GM12865 (cell line): Measurements from ENCODE around the gene NPTXR.

ENCODE experiments used
- DNase-seq: peaks from one replicate; pipeline ENCODE4 v3.0.0; 2010; ENCODE audit warnings: low read depth
- H3K4me3 ChIP-seq: 2 replicates; pipeline ENCODE4 v1.5.1; 2011; ENCODE audit warnings: mild to moderate bottlenecking, low read depth, low read length, control low read depth
- TF ChIP-seq, protein P1 (sequence below): IDR thresholded peaks from 2 replicates; pipeline ENCODE4 v1.5.1; 2011; ENCODE audit warnings: low read length, control low read depth, low read depth, inconsistent platforms; ENCODE audit not compliant: insufficient read depth; ENCODE audit errors: missing control alignments

The NPTXR gene

GRCh38 chr22:38872831-38873248, 29.0 kb upstream of the NPTXR start:
- TF ChIP-seq, protein P1, sequence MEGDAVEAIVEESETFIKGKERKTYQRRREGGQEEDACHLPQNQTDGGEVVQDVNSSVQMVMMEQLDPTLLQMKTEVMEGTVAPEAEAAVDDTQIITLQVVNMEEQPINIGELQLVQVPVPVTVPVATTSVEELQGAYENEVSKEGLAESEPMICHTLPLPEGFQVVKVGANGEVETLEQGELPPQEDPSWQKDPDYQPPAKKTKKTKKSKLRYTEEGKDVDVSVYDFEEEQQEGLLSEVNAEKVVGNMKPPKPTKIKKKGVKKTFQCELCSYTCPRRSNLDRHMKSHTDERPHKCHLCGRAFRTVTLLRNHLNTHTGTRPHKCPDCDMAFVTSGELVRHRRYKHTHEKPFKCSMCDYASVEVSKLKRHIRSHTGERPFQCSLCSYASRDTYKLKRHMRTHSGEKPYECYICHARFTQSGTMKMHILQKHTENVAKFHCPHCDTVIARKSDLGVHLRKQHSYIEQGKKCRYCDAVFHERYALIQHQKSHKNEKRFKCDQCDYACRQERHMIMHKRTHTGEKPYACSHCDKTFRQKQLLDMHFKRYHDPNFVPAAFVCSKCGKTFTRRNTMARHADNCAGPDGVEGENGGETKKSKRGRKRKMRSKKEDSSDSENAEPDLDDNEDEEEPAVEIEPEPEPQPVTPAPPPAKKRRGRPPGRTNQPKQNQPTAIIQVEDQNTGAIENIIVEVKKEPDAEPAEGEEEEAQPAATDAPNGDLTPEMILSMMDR: no peak
- no peak for DNase-seq
- H3K4me3 ChIP-seq: peak overlapping the region; percentile 90

DNA sequence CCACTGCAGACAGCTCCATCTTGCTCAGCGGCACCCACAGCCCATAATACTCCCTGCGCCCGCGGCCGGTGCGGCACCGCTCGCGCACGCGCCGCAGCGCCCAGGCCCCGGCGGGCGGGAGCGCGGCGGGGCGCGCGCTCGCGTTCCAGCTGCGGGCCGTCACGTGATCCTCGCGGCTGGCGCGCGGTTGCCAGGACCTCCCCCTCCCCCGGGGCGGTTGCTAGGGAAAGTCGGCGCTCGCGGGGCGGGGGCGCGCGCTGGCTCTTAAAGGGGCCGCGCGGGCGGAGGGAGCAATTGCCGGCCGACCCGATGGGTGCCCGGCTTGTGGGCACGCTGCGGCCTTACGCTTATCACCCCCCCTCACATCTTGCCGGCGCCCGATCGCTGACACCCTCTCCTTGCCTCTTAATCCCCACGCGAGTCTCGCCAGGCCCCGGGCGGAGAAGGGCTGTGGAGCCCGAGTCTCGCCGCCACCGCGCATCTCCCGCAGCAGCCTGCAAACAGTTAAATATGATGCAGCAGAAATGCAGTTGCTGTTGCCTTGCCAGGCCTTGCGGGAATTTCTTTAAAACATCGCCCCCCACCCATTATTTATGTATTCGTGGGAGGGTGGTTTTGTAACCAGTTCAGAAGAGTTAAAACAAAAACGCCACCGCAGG, 28.5 kb upstream of the NPTXR start, which contains the start of gene CBX6:
CBX6 (minus strand) TSS at position 45 of the 659 bp plus-strand sequence; CDS start at position 19, 26 bp downstream.
- H3K4me3 ChIP-seq: peak within 1 kb of the TSS; percentile 94
- TF ChIP-seq, protein P1: no peak
- DNase-seq: peak; percentile 97

DNA sequence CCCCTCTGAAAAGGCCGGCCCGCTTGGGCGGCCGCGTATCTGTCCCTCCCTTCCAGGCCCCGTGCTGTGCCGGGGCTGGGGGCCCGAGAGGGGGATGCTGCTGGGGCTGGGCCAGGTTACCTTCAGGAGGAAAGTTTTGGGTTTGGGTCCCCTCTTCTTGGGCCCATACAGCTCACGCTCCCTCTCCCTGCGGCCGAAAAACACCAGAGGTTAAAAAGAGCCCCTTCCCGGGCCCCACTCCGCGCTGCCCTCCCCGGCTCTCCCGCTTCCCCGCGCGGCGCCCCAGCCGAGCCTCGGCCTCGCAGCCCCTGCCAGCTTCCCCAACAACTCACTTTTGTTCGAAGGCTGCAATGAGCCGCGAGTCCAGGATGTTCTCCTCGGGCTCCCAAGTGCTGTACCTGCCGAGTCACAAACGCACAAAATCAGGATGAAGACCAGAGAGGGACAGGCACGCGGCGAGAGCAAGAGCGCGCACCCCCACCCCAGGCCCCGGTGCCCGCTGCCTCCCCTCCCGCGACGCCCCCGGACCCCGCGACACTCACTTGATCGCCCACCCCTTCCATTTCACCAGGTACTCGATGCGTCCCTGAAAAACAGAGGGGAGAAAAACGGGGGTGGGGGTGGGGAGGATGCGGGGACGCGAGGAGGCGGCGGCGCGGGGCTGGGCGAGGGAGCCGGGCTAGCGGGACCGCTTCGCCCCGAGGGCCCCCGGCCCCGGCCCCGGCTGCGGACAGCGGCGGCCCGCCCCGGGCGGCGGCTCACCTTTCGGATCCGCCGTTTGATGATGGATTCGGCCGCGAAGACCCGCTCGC, 27.7 kb upstream of the NPTXR start:
- DNase-seq: no peak
- peak overlapping the region; percentile 94 for H3K4me3 ChIP-seq
- TF ChIP-seq, protein P1: no peak

DNA sequence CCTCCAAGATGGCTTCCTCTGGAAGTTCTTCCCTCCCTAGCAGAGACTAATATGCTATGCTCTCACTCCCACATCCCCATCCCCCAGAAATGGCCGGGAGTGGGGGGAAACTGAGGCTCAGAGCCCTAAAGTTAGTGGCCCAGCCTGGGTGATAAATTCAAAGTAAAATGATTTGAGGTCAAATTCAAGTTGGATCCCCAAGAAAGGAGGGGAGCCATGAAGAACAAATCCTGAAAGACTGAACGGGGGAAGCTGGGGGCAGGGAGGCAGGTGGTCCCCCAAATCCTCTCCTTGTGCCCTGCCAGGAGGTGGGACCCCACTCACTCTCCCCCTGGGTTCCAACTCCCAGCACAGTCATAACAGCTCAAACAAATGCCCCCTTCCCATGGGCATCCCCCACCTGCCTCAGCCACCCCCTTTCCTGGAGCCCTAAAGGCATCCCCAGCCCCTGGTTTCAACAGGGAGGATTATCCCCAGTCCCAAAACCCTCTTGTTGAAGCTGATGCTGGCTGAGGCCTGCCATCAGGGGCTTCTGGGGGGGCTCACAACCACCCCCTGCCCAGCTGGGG, 27.0 kb upstream of the NPTXR start:
- TF ChIP-seq, protein P1: no peak
- DNase-seq: no peak
- H3K4me3 ChIP-seq: peak overlapping the region; percentile 94

- peak overlapping the region; percentile 94 for H3K4me3 ChIP-seq
- TF ChIP-seq, protein P1: peak; percentile 96
- DNase-seq: peak; percentile 90
Measured at GRCh38 chr22:38870312-38870741, 26.5 kb upstream of the NPTXR start.

DNA sequence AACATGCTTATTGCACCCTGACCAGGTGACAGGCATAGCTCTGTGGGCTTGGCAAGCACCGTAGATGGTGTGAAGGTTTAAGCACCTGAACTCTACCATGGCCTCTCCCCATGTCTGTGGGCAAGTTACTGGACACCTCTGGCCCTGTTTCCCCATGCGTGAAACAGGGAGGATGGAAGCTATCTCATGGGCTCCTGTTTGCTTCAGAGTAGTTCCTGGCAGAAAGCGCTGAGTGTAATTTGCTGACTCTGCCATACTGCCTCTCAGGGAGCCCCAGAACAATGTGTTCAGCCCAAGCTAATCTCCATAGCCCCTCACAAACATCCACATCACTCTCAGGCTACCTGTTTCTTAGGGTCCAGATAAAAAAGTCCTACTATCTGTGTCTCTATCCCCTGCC, 25.8 kb upstream of the NPTXR start:
- no peak for DNase-seq
- H3K4me3 ChIP-seq: peak overlapping the region; percentile 94; the same call in 1 of the 2 replicates
- TF ChIP-seq, protein P1: no peak
